WTC11 (cell line): Measurements from ENCODE around the gene PVALB. TPM values are rescaled to one million over a fixed set of nuclear protein-coding genes. Genes with fewer than 3 reads are reported as not detected.

ENCODE experiments used
- ATAC-seq: fragments of 200-7000 bp; cut with Tn5 transposase; 2 replicates; pipeline ENCODE4 v1.10.0; 2021; ENCODE audit warnings: mild to moderate bottlenecking, moderate library complexity
- CTCF ChIA-PET: fragments of 300-600 bp; sonication (Branson Sonifier 250); formaldehyde crosslinking; loops from one replicate; lab custom pipeline; 2021; ENCODE audit warnings: antibody characterized with exemption; lab: Charles Lee
- POLR2A ChIA-PET: fragments of 350-600 bp; sonication (Branson Sonifier 250); formaldehyde crosslinking; loops from one replicate; lab custom pipeline; 2021; ENCODE audit warnings: antibody characterized with exemption; lab: Charles Lee
- DNase-seq: peaks from one replicate; pipeline ENCODE4 v3.0.0; 2021; ENCODE audit warnings: low spot score
- H3K27ac Mint-ChIP-seq: 2 replicates; pipeline ENCODE4 v1.8.0; 2021; ENCODE audit warnings: mixed read lengths
- H3K27me3 Mint-ChIP-seq: 2 replicates; pipeline ENCODE4 v1.8.0; 2021; ENCODE audit warnings: low read depth, mild to moderate bottlenecking, moderate library complexity, mixed read lengths
- H3K36me3 Mint-ChIP-seq: 2 replicates; pipeline ENCODE4 v1.8.0; 2021; ENCODE audit warnings: mixed read lengths
- H3K4me1 Mint-ChIP-seq: 2 replicates; pipeline ENCODE4 v1.8.0; 2022; ENCODE audit warnings: mixed read lengths
- H3K4me3 Mint-ChIP-seq: 2 replicates; pipeline ENCODE4 v1.8.0; 2021; ENCODE audit warnings: mild to moderate bottlenecking, moderate library complexity, mixed read lengths
- H3K9me3 Mint-ChIP-seq: 2 replicates; pipeline ENCODE4 v1.8.0; 2021; ENCODE audit warnings: mixed read lengths
- CBFB ChIP-seq: sonication (generic); formaldehyde crosslinking; IDR thresholded peaks from 2 replicates; pipeline ENCODE4 v1.8.1; 2022; ENCODE audit warnings: mild to moderate bottlenecking, low read depth, missing genetic modification reagents
- ETV6 ChIP-seq: sonication (generic); formaldehyde crosslinking; IDR thresholded peaks from 2 replicates; pipeline ENCODE4 v1.8.1; 2022; ENCODE audit warnings: mild to moderate bottlenecking, missing genetic modification reagents
- FOXK1 ChIP-seq: sonication (generic); formaldehyde crosslinking; IDR thresholded peaks from 2 replicates; pipeline ENCODE4 v1.8.0; 2022; ENCODE audit warnings: mild to moderate bottlenecking, moderate library complexity, missing genetic modification reagents
- GABPB1 ChIP-seq: sonication (generic); formaldehyde crosslinking; IDR thresholded peaks from 2 replicates; pipeline ENCODE4 v1.8.1; 2023; ENCODE audit warnings: mild to moderate bottlenecking, missing genetic modification reagents
- JUN ChIP-seq: sonication (generic); formaldehyde crosslinking; IDR thresholded peaks from 2 replicates; pipeline ENCODE4 v1.8.0; 2023; ENCODE audit warnings: mild to moderate bottlenecking, missing genetic modification reagents
- KAT7 ChIP-seq: sonication (generic); formaldehyde crosslinking; IDR thresholded peaks from 2 replicates; pipeline ENCODE4 v1.8.1; 2023; ENCODE audit warnings: missing genetic modification reagents, mild to moderate bottlenecking, borderline replicate concordance
- MYBL2 ChIP-seq: sonication (generic); formaldehyde crosslinking; IDR thresholded peaks from 2 replicates; pipeline ENCODE4 v1.8.1; 2023; ENCODE audit warnings: mild to moderate bottlenecking, moderate library complexity, missing genetic modification reagents
- NFE2L1 ChIP-seq: sonication (generic); formaldehyde crosslinking; IDR thresholded peaks from 2 replicates; pipeline ENCODE4 v1.8.1; 2023; ENCODE audit warnings: missing genetic modification reagents
- NFYB ChIP-seq: sonication (generic); formaldehyde crosslinking; conservative IDR thresholded peaks from 2 replicates; pipeline ENCODE4 v1.8.0; 2022; ENCODE audit warnings: low read depth, missing genetic modification reagents
- OVOL2 ChIP-seq: fragments of 250-450 bp; sonication (Bioruptor Pico); IDR thresholded peaks from 2 replicates; pipeline ENCODE4 v1.9.0; 2021; ENCODE audit warnings: mild to moderate bottlenecking, borderline replicate concordance
- ZNF317 ChIP-seq: sonication (generic); formaldehyde crosslinking; IDR thresholded peaks from 2 replicates; pipeline ENCODE4 v1.8.1; 2023; ENCODE audit warnings: low read depth, mild to moderate bottlenecking, moderate library complexity, missing genetic modification reagents, borderline replicate concordance
- ZNF671 ChIP-seq: fragments of 250-450 bp; sonication (Bioruptor Pico); IDR thresholded peaks from 2 replicates; pipeline ENCODE4 v1.8.0; 2021; ENCODE audit warnings: mild to moderate bottlenecking
- total RNA-seq: library from RNA; stranded (reverse); gene quantifications from 3 replicates; pipeline ENCODE4 v1.2.3, GENCODE V29; 2021
- TF ChIP-seq, protein P1 (sequence below): sonication (generic); formaldehyde crosslinking; conservative IDR thresholded peaks from 2 replicates; pipeline ENCODE4 v1.8.1; 2023; ENCODE audit warnings: mild to moderate bottlenecking, low read depth, missing genetic modification reagents, moderate library complexity
- TF ChIP-seq, protein P2 (sequence below): fragments of 250-450 bp; sonication (Bioruptor Pico); IDR thresholded peaks from 2 replicates; pipeline ENCODE4 v1.9.0; 2021; ENCODE audit warnings: mild to moderate bottlenecking, borderline replicate concordance
- TF ChIP-seq, protein P3 (sequence below): sonication (generic); formaldehyde crosslinking; IDR thresholded peaks from 2 replicates; pipeline ENCODE4 v1.8.1; 2022; ENCODE audit warnings: low read depth, missing genetic modification reagents, borderline replicate concordance
- TF ChIP-seq, protein P4 (sequence below): sonication (generic); formaldehyde crosslinking; IDR thresholded peaks from 2 replicates; pipeline ENCODE4 v1.8.1; 2023; ENCODE audit warnings: mild to moderate bottlenecking, missing genetic modification reagents, moderate library complexity
- TF ChIP-seq, protein P5 (sequence below): sonication (generic); formaldehyde crosslinking; IDR thresholded peaks from 2 replicates; pipeline ENCODE4 v1.8.0; 2023; ENCODE audit warnings: missing genetic modification reagents, mild to moderate bottlenecking, borderline replicate concordance
- TF ChIP-seq, protein P6 (sequence below): sonication (generic); formaldehyde crosslinking; IDR thresholded peaks from 2 replicates; pipeline ENCODE4 v1.8.1; 2022; ENCODE audit warnings: low read depth, mild to moderate bottlenecking, moderate library complexity, missing genetic modification reagents, borderline replicate concordance
- TF ChIP-seq, protein P7 (sequence below): sonication (generic); formaldehyde crosslinking; IDR thresholded peaks from 2 replicates; pipeline ENCODE4 v1.8.1; 2023; ENCODE audit warnings: mild to moderate bottlenecking, moderate library complexity, missing genetic modification reagents

PVALB gene
- total RNA-seq, 1 experiment from 2014 or later = 2.7 TPM

DNA sequence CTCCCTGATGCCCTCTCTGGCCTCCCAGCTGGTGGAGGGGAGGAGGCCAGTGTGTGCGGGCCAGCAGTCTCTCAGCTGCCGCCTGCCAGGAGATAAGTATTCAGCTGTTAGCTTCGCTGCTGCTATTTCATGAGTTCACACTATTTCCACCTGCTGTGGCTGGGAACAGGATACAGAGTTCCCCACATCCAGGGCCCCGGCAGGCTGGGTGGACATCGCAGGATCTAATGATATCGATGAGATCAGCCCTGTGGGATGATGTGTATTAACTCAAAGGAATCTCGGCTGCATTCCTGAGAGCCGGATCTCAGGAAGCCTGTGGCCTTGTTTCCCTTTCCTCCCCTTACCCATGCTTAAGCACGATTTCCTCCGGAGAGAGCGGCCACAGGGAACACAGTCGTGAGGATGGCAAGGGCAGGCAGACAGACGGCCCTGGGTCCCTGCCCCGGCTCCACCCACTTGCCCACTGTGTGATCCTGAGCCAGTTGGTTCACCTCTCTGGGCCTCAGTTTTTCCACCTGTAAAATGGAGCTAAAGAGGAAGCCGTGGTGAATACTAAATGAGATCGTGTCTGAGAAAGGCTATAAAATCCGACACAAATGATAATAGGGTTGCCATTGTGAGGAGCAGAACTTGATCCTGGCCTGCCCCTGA, 6.5 kb upstream of the PVALB start:
- peaks cover 21% of the 10 kb centered on the region for H3K4me1 Mint-ChIP-seq
- CTCF ChIA-PET = interaction anchor here (2.1 kb wide), 1 partner anchor 33 kb away, joined by 7 read pairs; no protein-coding TSS in a partner anchor
- peaks cover 7% of the 10 kb centered on the region for H3K27me3 Mint-ChIP-seq
- no peak overlapping the region for H3K4me3 Mint-ChIP-seq
- H3K9me3 Mint-ChIP-seq = no peaks in the 10 kb centered on the region
- H3K27ac Mint-ChIP-seq = peak overlapping the region; percentile 63
- H3K36me3 Mint-ChIP-seq = no peaks in the 10 kb centered on the region
- peak; percentile 18 for DNase-seq
- POLR2A ChIA-PET = no interaction called here
- TF ChIP-seq GABPB1 (CRISPR knock-in tag) (no peak), KAT7 (CRISPR knock-in tag) (no peak), NFE2L1 (CRISPR knock-in tag) (no peak), ETV6 (CRISPR knock-in tag) (no peak), NFYB (no peak), OVOL2 (CRISPR knock-in tag) (no peak), ZNF671 (no peak), FOXK1 (no peak), JUN (CRISPR knock-in tag) (no peak), ZNF317 (CRISPR knock-in tag) (no peak), MYBL2 (no peak), CBFB (no peak)
- TF ChIP-seq, protein P1, sequence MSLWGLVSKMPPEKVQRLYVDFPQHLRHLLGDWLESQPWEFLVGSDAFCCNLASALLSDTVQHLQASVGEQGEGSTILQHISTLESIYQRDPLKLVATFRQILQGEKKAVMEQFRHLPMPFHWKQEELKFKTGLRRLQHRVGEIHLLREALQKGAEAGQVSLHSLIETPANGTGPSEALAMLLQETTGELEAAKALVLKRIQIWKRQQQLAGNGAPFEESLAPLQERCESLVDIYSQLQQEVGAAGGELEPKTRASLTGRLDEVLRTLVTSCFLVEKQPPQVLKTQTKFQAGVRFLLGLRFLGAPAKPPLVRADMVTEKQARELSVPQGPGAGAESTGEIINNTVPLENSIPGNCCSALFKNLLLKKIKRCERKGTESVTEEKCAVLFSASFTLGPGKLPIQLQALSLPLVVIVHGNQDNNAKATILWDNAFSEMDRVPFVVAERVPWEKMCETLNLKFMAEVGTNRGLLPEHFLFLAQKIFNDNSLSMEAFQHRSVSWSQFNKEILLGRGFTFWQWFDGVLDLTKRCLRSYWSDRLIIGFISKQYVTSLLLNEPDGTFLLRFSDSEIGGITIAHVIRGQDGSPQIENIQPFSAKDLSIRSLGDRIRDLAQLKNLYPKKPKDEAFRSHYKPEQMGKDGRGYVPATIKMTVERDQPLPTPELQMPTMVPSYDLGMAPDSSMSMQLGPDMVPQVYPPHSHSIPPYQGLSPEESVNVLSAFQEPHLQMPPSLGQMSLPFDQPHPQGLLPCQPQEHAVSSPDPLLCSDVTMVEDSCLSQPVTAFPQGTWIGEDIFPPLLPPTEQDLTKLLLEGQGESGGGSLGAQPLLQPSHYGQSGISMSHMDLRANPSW = no peak
- TF ChIP-seq, protein P2, sequence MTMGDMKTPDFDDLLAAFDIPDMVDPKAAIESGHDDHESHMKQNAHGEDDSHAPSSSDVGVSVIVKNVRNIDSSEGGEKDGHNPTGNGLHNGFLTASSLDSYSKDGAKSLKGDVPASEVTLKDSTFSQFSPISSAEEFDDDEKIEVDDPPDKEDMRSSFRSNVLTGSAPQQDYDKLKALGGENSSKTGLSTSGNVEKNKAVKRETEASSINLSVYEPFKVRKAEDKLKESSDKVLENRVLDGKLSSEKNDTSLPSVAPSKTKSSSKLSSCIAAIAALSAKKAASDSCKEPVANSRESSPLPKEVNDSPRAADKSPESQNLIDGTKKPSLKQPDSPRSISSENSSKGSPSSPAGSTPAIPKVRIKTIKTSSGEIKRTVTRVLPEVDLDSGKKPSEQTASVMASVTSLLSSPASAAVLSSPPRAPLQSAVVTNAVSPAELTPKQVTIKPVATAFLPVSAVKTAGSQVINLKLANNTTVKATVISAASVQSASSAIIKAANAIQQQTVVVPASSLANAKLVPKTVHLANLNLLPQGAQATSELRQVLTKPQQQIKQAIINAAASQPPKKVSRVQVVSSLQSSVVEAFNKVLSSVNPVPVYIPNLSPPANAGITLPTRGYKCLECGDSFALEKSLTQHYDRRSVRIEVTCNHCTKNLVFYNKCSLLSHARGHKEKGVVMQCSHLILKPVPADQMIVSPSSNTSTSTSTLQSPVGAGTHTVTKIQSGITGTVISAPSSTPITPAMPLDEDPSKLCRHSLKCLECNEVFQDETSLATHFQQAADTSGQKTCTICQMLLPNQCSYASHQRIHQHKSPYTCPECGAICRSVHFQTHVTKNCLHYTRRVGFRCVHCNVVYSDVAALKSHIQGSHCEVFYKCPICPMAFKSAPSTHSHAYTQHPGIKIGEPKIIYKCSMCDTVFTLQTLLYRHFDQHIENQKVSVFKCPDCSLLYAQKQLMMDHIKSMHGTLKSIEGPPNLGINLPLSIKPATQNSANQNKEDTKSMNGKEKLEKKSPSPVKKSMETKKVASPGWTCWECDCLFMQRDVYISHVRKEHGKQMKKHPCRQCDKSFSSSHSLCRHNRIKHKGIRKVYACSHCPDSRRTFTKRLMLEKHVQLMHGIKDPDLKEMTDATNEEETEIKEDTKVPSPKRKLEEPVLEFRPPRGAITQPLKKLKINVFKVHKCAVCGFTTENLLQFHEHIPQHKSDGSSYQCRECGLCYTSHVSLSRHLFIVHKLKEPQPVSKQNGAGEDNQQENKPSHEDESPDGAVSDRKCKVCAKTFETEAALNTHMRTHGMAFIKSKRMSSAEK (CRISPR knock-in tag) = no peak
- TF ChIP-seq, protein P3, sequence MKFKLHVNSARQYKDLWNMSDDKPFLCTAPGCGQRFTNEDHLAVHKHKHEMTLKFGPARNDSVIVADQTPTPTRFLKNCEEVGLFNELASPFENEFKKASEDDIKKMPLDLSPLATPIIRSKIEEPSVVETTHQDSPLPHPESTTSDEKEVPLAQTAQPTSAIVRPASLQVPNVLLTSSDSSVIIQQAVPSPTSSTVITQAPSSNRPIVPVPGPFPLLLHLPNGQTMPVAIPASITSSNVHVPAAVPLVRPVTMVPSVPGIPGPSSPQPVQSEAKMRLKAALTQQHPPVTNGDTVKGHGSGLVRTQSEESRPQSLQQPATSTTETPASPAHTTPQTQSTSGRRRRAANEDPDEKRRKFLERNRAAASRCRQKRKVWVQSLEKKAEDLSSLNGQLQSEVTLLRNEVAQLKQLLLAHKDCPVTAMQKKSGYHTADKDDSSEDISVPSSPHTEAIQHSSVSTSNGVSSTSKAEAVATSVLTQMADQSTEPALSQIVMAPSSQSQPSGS = no peak
- TF ChIP-seq, protein P4, sequence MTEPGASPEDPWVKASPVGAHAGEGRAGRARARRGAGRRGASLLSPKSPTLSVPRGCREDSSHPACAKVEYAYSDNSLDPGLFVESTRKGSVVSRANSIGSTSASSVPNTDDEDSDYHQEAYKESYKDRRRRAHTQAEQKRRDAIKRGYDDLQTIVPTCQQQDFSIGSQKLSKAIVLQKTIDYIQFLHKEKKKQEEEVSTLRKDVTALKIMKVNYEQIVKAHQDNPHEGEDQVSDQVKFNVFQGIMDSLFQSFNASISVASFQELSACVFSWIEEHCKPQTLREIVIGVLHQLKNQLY (CRISPR knock-in tag) = no peak
- TF ChIP-seq, protein P5, sequence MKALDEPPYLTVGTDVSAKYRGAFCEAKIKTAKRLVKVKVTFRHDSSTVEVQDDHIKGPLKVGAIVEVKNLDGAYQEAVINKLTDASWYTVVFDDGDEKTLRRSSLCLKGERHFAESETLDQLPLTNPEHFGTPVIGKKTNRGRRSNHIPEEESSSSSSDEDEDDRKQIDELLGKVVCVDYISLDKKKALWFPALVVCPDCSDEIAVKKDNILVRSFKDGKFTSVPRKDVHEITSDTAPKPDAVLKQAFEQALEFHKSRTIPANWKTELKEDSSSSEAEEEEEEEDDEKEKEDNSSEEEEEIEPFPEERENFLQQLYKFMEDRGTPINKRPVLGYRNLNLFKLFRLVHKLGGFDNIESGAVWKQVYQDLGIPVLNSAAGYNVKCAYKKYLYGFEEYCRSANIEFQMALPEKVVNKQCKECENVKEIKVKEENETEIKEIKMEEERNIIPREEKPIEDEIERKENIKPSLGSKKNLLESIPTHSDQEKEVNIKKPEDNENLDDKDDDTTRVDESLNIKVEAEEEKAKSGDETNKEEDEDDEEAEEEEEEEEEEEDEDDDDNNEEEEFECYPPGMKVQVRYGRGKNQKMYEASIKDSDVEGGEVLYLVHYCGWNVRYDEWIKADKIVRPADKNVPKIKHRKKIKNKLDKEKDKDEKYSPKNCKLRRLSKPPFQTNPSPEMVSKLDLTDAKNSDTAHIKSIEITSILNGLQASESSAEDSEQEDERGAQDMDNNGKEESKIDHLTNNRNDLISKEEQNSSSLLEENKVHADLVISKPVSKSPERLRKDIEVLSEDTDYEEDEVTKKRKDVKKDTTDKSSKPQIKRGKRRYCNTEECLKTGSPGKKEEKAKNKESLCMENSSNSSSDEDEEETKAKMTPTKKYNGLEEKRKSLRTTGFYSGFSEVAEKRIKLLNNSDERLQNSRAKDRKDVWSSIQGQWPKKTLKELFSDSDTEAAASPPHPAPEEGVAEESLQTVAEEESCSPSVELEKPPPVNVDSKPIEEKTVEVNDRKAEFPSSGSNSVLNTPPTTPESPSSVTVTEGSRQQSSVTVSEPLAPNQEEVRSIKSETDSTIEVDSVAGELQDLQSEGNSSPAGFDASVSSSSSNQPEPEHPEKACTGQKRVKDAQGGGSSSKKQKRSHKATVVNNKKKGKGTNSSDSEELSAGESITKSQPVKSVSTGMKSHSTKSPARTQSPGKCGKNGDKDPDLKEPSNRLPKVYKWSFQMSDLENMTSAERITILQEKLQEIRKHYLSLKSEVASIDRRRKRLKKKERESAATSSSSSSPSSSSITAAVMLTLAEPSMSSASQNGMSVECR = no peak
- TF ChIP-seq, protein P6, sequence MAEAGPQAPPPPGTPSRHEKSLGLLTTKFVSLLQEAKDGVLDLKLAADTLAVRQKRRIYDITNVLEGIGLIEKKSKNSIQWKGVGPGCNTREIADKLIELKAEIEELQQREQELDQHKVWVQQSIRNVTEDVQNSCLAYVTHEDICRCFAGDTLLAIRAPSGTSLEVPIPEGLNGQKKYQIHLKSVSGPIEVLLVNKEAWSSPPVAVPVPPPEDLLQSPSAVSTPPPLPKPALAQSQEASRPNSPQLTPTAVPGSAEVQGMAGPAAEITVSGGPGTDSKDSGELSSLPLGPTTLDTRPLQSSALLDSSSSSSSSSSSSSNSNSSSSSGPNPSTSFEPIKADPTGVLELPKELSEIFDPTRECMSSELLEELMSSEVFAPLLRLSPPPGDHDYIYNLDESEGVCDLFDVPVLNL (CRISPR knock-in tag) = no peak
- TF ChIP-seq, protein P7, sequence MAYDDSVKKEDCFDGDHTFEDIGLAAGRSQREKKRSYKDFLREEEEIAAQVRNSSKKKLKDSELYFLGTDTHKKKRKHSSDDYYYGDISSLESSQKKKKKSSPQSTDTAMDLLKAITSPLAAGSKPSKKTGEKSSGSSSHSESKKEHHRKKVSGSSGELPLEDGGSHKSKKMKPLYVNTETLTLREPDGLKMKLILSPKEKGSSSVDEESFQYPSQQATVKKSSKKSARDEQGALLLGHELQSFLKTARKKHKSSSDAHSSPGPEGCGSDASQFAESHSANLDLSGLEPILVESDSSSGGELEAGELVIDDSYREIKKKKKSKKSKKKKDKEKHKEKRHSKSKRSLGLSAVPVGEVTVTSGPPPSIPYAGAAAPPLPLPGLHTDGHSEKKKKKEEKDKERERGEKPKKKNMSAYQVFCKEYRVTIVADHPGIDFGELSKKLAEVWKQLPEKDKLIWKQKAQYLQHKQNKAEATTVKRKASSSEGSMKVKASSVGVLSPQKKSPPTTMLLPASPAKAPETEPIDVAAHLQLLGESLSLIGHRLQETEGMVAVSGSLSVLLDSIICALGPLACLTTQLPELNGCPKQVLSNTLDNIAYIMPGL (CRISPR knock-in tag) = no peak
- peak; percentile 69 for ATAC-seq
